GM19239 (cell line): Measurements from ENCODE around the gene UBP1.
A peak's percentile ranks its signal among the peaks of the same experiment; 100 is the strongest.

Experiments used
- DNase-seq: peaks from one replicate; pipeline ENCODE4 v3.0.0; 2011; ENCODE audit warnings: low spot score; ENCODE audit not compliant: insufficient read length
- FAIRE-seq: peaks from 2 replicates; lab custom pipeline; 2011; peaks lifted over from hg19 to GRCh38; lab: Jason Lieb, UNC

The UBP1 gene

GRCh38 chr3:33394403-33395054, 45.7 kb downstream of the UBP1 start:
- FAIRE-seq: no peak

GRCh38 chr3:33392703-33393125, 47.5 kb downstream of the UBP1 start:
- FAIRE-seq (no peak), DNase-seq (no peak)

More at GRCh38 chr3:33394403-33395054, 45.7 kb downstream of the UBP1 start:
- DNase-seq: no peak

- no peak for FAIRE-seq
- DNase-seq: no peak
Measured at GRCh38 chr3:33392144-33392543, 48.1 kb downstream of the UBP1 start.

- FAIRE-seq: no peak
Measured at GRCh38 chr3:33391255-33391995, 48.8 kb downstream of the UBP1 start.

GRCh38 chr3:33389908-33390307, 50.3 kb downstream of the UBP1 start:
- DNase-seq (no peak), FAIRE-seq (no peak)

More at GRCh38 chr3:33391255-33391995, 48.8 kb downstream of the UBP1 start:
- DNase-seq: no peak

GRCh38 chr3:33388374-33389100, 51.7 kb downstream of the UBP1 start:
- FAIRE-seq (no peak), DNase-seq (no peak)

- FAIRE-seq: no peak
Measured at GRCh38 chr3:33386631-33387030, 53.6 kb downstream of the UBP1 start.

GRCh38 chr3:33385423-33385822, 54.8 kb downstream of the UBP1 start:
- no peak for FAIRE-seq
- DNase-seq: no peak

More at GRCh38 chr3:33386631-33387030, 53.6 kb downstream of the UBP1 start:
- no peak for DNase-seq

GRCh38 chr3:33383951-33384350, 56.3 kb downstream of the UBP1 start:
- FAIRE-seq (no peak), DNase-seq (no peak)

GRCh38 chr3:33380653-33381052, 59.6 kb downstream of the UBP1 start:
- no peak for FAIRE-seq
- DNase-seq: no peak

GRCh38 chr3:33377931-33378330, 62.3 kb downstream of the UBP1 start:
- FAIRE-seq (no peak), DNase-seq (no peak)

GRCh38 chr3:33377489-33377888, 62.7 kb downstream of the UBP1 start:
- DNase-seq (no peak), FAIRE-seq (no peak)

- no peak for FAIRE-seq
- DNase-seq: no peak
Measured at GRCh38 chr3:33373082-33373437, 67.1 kb downstream of the UBP1 start.

GRCh38 chr3:33372218-33373081, 67.8 kb downstream of the UBP1 start:
- FAIRE-seq (peak; percentile 89), DNase-seq (peak; percentile 22)

GRCh38 chr3:33364531-33365128, 75.6 kb downstream of the UBP1 start:
- FAIRE-seq (no peak), DNase-seq (no peak)

GRCh38 chr3:33364060-33364459, 76.1 kb downstream of the UBP1 start:
- no peak for DNase-seq
- FAIRE-seq: no peak

- FAIRE-seq (no peak), DNase-seq (no peak)
Measured at GRCh38 chr3:33363113-33363800, 76.9 kb downstream of the UBP1 start.

GRCh38 chr3:33360136-33360825, 79.9 kb downstream of the UBP1 start:
- FAIRE-seq: no peak
- DNase-seq: no peak
